22Rv1 (cell line): ENCODE measurements around the gene PCOLCE2.

ENCODE experiments used
- CTCF ChIP-seq: fragments of 450-650 bp; IDR thresholded peaks from 2 replicates; pipeline ENCODE4 v1.5.1; 2017; ENCODE audit warnings: mild to moderate bottlenecking
- ZFX ChIP-seq: fragments of 450-650 bp; IDR thresholded peaks from 2 replicates; pipeline ENCODE4 v1.6.1; 2017; ENCODE audit warnings: antibody characterized with exemption, borderline replicate concordance

- TF ChIP-seq CTCF (no peak), ZFX (no peak)
These were observed 13.8 kb downstream of the PCOLCE2 start for GRCh38 chr3:142875099-142875498.
